NCI-H2081 (cell line): ENCODE results near the gene CAD.

Experiments used
- DNase-seq, 2 experiments: peaks; one replicate each; lab custom pipeline; 2025; lab: John Stamatoyannopoulos, UW

Gene CAD

GRCh38 chr2:27198627-27199026, 18.5 kb upstream of the CAD start:
- no peak for DNase-seq

DNA sequence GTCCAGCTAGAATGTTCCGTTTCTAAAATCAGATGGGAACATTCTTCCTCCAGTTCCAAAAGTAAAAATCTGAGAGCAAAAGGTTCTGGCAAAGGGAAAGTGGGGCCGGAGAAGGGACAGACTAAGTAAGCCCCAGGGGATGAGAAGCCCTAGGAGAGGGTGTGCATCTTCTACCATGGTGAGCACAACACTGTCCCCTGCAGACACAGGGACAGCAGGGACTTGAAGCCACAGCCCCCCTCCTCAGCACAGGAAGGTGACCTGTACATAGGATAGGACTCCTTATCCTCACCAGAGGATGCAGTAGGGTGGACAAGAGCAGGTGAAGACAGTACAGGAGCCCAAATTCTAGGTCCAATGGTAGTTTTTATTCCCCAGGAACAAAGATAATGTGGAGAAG, 17.9 kb upstream of the CAD start:
- no peak for DNase-seq

- no peak for DNase-seq
These were observed 15.5 kb upstream of the CAD start for GRCh38 chr2:27201675-27202074.

- DNase-seq, result no peak
These were observed 14.3 kb upstream of the CAD start for GRCh38 chr2:27202854-27203253.

DNA sequence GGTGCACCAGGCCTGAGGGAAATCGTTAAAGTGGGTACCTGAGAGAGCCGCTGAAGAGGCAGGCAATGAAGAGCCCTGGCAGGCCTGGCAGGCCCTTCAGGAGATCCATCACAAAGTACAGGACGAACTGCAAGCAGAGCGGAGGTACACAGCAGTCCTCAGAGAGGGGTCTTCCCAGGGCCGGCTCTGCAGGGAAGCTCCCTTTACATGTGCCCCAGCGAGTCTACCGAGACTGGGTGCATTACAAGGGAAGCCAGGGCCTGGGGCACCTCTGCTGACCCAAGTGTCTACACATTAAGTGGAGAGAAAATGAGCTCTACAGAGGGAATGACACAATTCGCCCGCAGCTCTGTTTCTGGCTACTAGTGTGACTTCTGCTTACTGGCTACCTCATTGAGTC, 13.4 kb upstream of the CAD start:
- no peak for DNase-seq

DNA sequence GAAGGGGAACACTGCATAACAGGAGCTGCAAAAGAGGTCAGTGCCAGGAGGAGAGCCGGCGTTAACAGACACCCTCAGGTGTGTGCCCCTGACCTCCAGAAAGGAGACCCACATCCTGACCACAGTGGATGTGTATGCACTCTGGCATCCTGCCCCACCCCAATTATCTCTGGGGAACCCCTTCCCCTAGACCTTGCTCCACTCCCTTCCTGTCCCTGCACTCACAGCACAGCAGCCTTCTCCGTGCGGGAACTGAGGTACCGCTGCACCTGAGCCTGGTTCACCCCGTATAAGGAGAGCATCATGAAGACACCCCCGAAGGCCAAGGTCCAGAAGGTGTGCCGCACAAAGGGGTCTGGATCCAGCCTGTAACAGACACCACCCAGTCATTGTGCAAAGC, 12.6 kb upstream of the CAD start:
- DNase-seq, result no peak

- no peak for DNase-seq
These were observed 12.0 kb upstream of the CAD start for GRCh38 chr2:27205206-27205605.

- no peak for DNase-seq
These were observed 10.8 kb upstream of the CAD start for GRCh38 chr2:27206346-27206745.

DNA sequence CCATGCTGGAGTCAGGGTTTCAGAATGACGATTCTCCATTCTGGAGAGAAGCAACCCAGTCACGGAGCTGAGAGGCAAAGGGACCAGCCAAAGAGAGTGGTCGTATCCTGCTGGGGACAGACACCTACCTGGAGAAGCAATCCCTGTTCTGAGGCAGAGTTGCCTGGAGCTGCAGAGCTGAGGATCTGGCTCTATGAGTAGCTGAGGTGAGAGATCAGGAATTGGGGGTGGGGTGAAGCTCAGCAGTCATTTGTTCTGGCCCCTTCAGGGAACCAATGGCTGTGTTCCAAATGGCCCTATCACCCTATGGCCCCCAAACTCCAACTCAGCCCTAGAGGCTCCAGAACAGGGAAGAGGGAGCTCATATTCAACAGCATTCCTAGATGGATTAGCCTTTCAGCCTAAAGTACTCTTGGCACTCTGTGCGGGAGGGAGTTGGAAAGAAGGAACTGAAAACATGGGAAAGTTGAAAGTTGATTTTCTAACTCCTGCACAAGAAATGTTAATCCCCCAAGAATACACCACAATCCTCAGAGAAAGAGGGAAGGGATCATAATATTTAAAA, 8.6 kb upstream of the CAD start:
- DNase-seq, result no peak

DNA sequence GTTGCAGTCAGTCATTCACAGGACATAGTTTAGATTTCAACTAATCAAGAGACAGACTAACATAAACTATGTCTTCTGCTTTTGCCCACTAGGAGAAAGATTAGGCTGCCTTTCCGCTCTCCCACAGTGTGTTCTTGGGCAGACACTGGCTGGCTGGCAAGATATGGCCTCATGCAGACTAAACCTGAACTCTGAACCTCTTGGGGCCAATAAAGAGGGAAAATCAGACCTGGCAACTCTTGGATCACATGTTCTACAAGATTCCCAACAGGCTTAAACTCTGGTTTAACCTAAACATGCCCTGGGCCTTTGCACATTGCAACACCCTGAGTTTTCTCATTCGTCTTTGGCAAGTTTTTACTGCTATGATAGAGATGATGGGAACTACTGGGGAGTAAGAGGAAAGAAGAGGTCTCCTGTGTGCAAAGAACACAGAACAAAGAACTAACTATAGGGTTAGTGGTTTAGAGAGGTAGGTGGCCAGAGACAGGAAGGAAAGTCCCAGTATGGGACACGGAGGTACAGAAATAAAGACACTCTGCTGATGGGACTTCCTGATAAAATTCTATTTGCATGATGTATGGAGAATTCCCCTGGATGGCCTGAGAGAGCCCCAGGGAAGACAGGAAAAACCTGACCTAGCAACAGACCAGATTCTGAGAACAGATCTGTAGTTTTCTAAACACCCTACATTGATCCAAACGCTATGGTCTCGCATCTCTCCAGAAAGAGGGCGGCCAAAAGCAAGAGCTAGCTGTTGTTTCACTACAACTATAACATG, 7.4 kb upstream of the CAD start:
- DNase-seq, result no peak

DNA sequence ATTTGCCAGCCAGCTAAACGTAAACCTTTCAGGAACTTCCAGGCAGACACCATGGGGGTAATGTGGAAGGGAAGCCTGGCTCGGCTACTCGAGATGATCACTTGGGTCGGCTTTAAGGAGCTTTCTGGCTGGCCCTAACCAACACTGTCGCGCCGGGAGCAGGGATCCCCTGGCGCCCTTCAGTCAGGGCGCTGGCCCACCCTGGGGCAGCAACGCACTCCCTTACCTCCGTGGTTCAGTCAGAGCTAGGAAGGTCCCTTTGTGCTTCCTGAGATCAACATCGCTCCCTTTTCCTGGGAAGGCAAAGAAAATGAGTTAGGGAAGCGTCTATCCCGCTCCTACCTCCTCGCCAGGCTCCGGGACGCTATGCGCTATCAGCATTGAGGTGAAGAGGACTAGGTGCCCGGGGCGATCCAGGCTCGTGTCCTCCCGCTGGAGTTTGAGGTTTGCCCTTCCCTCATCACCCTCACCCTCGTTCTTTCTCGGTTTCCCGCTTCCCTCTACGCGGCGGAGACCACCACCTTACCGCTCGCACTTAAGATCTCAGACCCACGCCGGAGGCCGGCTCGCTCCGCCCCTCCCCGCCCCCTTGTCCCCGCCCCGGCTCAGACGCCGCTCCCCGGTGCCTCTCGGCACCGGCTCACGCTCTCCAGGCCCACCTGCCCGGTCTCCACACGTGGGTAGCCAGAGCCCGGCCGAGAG, 5.8 kb upstream of the CAD start:
- DNase-seq, result peak in 1 of 2 experiments; percentile 59

GRCh38 chr2:27211943-27212625, 5.1 kb upstream of the CAD start, which contains the start of the genes ATRAID and SLC5A6:
ATRAID (plus strand) TSS chr2:27212041; CDS start chr2:27212369, 328 bp downstream.
SLC5A6 (minus strand) TSS chr2:27212268; CDS start chr2:27207650, 4,618 bp downstream.
- peak; percentile 89 to 92 for DNase-seq

- peak; percentile 39 to 63 for DNase-seq
These were observed 4.3 kb upstream of the CAD start for GRCh38 chr2:27212626-27213471.

DNA sequence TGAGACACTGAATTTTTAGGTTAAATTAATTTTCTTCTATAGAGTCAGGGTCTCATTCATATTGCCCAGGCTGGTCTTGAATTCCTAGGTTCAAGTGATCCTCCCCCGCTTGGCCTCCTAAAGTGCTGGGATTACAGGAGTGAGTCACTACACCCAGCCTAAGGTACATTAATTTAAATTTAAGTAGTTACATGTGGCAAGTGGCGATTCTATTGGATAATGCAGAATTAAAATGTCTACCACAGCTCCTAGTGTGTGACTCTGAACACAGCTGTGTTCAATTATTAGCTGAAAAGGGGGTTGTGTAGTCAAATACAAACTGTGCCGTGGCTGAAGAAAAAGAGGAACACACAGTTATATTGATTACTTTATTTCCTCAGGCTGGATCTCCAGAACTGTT, 2.2 kb upstream of the CAD start:
- DNase-seq, result no peak

GRCh38 chr2:27216416-27217137, 592 bp upstream of the CAD start:
- DNase-seq, result peak in 1 of 2 experiments; percentile 4

DNA sequence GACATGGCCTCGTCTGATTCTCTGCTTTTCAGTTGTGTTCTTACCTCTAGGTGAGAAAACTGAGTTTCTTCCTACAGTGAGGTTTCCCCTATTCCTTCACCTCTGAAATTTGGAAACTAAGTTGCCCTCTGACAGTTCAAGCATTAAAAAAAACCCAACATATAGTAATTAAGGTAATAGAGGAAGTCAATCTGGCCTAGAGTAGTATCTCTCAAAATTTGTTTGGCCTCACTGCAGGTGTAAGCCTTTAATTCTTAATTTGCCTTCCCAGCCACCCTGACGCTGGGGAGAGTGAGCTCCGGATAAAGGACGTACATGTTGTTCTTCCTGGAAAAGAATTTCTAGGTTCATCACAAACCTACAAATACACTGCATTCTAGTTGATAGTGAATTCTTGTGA, 1.4 kb downstream of the CAD start:
- peak in 1 of 2 experiments; percentile 33 for DNase-seq

DNA sequence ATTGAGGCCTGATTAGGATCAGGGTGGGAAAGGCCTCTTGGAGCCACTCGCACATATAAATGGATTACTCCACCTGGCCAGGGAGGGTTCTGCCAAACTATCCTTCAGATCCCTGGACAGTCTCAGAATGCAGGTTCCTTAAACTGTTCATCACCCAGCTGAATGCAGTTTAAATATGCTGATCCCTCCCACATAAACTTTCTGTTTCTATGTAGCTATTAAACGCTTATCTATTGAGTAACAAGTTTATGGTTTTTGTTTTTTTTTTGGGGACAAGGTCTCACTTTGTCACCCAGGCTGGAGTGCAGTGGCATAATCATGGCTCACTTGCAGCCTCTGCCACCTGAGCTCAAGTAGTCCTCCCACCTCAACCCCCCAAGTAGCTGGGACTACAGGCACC, 1.9 kb downstream of the CAD start:
- no peak for DNase-seq

DNA sequence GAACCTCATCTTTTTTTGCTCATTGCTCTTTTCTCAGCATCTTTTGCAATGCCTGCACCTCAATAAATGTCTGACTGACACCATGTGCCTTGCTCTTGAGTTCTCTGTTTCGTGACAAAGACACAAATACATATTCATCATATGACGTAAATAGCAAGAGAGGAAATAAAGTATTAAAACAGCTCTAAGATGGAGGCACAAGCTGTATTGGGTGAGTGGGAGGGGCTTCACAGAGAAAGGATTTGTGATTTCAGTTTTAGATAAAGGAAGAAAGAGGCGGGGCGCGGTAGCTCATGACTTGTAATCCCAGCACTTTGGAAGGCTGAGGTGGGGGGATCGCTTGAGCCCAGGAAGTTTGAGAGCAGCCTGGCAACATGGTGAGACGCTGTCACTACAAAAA, 2.9 kb downstream of the CAD start:
- DNase-seq, result no peak

GRCh38 chr2:27221166-27221565, 4.0 kb downstream of the CAD start:
- no peak for DNase-seq

DNA sequence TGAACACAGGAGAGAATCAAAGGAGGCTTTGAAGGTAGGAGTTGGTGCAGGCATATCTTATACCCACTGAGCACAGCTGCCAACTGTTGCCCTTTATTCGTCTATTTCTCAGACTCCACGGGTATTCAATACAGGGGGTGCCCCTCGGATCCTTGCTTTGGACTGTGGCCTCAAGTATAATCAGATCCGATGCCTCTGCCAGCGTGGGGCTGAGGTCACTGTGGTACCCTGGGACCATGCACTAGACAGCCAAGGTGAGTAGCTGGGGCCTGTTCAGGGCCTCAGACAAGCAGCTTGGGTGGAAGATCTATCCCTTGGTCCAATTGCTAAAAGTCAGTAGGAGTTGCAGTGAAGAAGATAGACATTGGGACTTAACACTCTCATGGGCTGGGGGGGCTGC, 5.2 kb downstream of the CAD start:
- no peak for DNase-seq

GRCh38 chr2:27223416-27223815, 6.2 kb downstream of the CAD start:
- no peak for DNase-seq
